Fibroblast of skin of left biceps (primary cell): ENCODE measurements around the gene CTNNBL1.
"Not testable (repeated sequence)": the region's sequence is repeated elsewhere in the genome, so short reads cannot be mapped to it uniquely, and the experiment has no call there.

Experiments
- DNase-seq, 2 experiments: peaks; one replicate each; pipeline ENCODE4 v3.0.0-alpha.2; 2013; ENCODE audit warnings: low read depth in 2 of 2

CTNNBL1 gene

DNA sequence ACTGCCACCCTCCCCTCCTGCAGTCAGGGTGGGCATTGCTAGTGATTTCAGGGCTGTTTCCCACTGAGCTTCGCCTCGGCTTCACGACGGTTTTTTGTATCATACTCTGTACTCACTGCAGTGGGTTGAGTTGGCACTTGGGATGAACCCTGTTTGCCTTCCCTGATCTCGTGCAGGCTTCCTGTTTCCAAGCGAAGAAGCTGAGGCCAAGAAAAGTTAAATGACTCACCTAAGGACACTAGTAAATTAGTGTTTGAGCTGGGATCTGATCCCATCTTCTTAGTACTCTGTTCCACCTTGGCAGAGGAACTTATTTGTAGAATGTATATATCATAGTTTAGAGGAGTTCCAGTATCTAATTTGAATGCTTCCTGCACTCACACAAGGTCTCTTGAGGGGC, 158.8 kb downstream of the CTNNBL1 start:
- no peak for DNase-seq

- no peak for DNase-seq
Measured at GRCh38 chr20:37853823-37854375, 160.1 kb downstream of the CTNNBL1 start.

GRCh38 chr20:37856034-37856433, 162.2 kb downstream of the CTNNBL1 start:
- DNase-seq: not testable (repeated sequence)

DNA sequence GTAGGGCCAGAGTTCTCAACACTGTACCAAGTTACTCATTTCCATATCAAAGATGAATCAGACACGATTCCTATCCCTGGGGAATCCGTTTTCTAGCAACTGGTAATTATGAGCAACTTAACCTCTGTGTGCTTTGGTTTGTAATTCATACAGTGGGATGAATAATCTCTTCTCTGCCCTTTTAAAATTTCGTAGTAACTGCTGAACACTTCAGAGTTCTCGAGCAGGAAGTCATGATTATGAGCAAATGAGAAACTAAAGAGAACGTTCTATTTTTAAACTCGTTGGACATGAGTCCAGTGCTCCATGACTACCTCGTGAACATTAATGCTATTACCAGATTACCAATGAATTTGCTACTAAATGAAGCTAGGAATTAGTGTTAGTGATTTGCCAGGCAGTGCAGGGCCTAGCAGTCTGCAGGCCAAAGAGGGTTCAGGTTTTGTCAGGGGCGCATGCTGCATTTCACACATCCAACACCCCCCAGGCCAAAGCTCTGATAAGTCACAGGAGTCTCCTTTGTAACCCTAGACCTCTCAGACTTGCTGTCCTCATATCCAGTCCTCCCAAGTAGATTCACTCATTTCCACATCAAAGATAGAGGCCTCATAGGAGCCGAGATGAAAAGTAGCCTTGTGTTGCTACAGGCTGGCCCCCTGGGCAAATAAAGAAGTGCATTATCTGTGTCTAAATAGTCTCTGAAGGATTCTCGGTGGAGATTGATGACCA, 163.3 kb downstream of the CTNNBL1 start:
- DNase-seq: peak; percentile 21 to 37

DNA sequence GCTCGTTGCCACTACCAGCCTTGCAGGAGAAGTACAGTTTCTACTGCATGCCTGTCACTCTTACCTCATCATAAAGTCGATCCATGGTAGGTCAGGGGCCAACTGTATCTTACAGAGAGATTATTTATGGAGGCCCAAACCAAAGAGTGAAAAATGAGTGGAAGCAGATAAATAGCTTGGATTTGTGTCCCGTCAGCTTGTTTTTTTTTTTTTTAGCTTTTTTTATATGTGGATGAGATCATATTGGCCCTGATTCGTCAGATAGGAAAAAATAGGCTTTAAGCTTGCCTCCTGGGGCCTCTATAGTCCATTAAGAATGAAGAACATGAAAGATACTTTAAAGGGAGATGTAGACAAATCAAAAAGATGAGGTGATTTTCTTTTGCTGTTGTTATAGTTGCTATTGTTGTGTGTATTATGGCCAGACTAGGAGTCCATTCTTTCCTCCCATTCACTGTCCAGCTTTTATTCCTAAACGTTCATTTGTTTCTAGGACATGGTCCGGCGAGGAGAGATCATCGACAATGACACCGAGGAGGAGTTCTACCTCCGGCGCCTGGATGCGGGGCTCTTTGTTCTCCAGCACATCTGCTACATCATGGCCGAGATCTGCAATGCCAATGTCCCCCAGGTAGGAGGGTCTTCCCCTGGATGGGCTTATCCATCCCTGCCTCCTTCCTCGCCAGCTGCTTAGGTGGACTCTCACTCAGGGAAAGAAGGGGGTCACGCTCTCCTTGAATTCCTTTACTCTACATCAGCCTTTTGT, 165.8 kb downstream of the CTNNBL1 start:
- DNase-seq: no peak

DNA sequence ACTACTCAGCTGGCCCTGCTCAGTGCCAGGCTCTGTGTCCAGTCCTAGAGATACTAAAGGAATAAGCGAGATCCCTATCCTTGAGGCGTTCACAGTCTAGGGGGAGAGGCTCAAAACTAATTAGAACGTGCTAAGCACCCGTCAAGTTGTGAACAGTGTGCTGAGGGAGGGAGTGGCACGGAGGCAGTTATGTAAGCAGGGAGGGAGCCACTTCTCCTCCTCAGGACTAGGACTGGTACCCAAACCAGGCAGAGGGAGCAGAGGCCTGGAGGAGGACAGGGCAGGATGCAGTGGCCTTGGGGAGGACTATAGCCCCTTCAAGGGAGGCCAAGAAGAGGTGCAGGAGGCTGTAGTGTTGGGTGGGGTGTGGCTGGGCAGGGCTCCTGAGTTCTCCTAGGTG, 169.5 kb downstream of the CTNNBL1 start:
- DNase-seq: no peak

DNA sequence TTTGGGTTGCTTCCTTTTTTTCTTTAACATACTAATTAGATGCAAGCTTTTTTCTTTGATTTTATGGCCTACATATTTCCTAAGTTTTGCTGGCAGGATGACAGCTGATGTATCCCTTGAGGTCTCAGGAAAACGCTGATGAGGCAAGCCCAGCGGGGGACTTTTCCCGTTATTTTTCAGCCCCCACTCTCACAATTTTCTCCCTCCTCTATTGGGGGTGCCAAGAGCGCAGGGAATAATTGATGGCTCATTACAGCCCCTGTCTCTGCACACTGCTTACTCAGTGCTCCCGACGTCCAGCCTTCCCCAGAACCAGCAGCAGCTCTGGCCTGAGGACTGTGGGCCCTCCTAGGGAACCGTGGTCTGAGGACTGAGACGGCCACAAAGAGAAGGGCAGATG, 170.5 kb downstream of the CTNNBL1 start:
- peak; percentile 45 to 52 for DNase-seq

GRCh38 chr20:37866051-37866450, 172.2 kb downstream of the CTNNBL1 start:
- no peak for DNase-seq

GRCh38 chr20:37867289-37868195, 173.7 kb downstream of the CTNNBL1 start:
- no peak for DNase-seq

DNA sequence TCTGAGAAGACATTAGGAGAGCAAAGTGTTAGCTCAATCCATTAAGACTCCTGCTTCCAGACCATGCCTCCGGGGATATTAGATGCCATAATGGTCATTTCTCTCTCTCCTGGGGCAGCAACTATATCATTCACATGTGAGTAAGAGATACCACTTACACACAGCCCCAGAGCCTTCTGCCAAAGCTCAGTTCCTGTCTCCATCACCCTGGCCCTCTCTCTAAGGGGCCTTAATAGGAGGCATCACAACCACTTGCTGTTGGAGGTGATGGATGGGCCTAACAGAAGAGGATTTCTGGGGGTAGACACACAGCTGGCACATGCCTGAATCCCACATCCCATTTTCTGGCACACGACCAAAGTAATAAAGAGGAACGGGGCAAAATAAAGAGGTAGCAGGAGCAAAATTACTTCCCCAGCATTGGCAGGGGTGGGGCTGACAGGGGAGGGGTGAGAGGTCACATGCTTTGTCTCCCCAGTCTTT, 175.1 kb downstream of the CTNNBL1 start:
- no peak for DNase-seq

DNA sequence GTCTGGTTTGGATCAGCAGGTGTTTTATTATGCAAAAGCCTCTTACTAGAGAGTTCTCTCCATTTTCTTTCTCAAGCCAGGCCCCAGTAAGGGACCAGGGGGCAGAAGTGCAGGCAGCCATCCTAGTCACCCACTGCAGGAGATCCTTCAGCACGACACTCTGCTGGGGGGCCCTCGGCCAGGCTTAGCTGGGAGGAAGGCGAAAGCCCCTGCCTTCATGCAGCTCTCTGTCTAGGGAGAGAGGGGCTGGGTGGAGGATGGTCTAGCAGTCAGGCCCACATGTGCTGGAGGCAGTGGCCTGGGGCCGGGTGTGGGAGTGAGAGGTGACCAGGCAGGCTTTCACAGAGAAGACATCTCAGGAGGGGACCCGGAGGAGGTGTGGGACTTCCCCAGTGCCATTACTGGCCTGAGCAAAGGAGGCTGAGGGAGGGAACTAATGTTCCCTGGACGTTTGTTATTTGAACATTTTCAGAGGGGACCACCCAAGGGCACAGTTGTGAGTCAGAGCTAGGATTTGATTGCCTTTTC, 175.6 kb downstream of the CTNNBL1 start:
- DNase-seq: no peak

- DNase-seq: no peak
Measured at GRCh38 chr20:37870294-37870693, 176.5 kb downstream of the CTNNBL1 start.

DNA sequence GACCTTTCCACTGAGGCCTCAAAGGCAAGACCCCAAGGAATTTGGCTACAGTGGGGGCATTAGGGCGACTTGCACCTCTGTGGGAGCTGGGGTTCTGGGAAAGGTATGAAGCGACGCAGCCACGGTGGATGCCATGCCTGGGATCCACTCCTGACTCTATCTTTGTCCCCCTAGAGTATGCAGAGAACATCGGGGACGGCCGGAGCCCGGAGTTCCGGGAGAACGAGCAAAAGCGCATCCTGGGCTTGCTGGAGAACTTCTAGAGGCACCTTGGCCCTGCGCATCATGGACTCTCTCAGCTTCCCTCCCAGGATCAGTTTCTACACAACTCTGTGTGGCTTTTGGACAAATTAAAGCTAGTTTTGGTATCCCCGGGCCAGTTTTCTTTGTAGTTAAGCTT, 177.9 kb downstream of the CTNNBL1 start:
- DNase-seq: no peak

DNA sequence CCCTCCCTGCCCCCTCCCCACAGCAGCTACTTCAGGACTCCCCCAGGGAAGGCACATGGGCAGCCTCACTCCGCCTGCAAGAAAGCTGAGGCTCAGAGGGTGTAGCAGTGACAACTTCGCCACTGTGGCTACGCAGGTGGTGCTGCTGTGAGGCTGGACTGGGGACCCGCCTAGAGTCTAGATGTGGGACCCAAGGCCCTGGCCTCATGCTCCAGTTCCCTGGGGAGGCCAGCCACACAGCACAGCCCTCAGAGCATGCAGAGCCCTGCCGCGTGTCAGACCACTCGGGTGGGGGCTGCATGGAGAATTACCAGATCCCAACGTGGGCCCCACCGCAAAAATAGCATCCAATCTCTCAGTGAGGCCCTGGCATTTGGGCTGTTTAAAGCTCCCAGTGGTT, 178.3 kb downstream of the CTNNBL1 start:
- no peak for DNase-seq

DNA sequence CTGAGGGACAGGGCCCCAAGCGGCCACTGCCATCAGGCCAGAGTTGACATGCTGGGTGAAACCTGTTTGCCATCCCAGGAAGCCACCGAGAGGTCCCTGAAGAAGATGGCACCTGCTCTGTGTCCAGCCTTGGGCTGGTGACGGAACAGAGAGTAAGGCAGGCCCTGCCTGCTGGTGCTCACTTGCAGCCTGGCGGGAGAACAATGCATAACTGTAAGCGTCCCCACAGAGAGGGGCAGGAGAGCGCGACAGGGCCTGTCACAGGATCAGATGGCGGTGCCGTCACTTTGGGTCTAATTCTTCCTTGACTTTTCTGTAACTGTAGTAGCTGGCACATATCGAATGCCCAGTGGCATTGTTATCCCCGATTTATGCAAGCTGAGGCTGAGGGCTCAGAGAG, 180.1 kb downstream of the CTNNBL1 start:
- DNase-seq: no peak

DNA sequence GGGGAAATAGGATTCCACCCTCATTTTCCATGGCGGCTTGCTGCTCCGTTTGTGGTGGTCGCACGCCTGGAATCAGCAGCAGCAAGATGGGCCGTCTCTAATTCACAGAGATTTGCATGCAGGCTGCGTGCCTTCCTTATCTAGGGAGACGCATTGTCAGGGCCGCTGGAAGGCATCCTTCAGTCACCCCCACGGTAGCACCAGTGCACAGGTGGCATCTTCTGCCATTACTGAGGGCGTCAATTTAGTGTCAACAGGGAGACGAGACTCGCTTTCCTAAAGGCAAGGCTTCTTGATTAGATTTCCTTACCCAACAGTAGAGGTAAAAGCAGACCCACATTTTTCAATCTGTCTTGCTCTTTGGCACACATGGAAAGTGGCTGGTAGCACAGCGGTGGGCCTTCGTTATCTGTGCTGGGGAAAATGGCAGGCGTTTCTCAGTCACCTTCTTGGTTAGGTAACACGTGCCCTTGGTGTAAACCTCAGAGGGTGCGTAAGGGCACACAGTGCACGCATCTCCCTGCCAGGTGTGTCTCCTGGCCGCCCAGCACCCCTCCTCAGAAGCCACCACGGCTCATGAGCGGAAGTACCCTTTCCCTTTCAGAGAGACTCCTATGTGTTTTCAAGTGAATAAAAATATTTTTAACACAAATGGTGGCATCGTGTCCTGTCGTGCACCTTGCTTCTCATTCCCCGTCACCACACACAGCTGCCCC, 181.8 kb downstream of the CTNNBL1 start:
- no peak for DNase-seq

- no peak for DNase-seq
Measured at GRCh38 chr20:37876863-37877262, 183.0 kb downstream of the CTNNBL1 start.

GRCh38 chr20:37877832-37878772, 184.3 kb downstream of the CTNNBL1 start:
- no peak for DNase-seq

DNA sequence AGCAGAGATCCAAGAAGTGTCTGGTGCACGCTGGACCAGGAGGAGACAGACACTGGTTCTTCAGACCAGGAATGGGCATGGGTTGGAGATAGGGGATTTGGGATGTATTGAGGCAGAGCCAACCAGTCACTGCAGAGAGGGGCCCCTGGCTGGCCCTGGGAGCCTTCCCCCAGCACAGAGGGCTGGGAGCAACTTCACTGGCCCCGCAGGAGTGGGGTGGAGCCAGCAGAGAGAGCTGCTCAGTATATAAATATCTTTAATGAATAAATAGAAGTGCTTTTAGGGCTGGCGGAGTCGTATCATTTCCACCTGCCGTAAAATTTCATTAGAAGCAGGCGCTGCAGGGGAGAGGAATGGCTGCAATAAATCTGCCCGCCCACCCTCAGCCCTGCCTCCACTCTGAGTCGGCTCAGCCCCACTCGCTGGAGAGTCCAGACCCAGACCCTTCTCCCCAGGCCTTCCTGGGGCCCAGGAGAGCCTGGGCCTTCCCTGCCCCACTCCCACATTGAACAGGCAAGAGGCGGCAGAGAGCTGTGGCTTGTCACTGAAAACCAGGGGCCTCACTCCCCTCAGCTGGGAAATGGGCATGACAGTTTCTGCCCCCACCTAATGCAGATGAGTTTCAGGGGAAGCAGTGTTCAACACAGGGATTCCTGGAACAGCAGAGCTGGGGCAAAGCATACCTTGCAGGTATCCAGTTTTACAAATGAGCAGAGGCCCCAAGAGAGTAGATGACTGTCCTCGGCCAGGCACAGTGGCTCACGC, 185.2 kb downstream of the CTNNBL1 start:
- DNase-seq: no peak
